HEK293 (cell line): ENCODE results near the gene BACH2.
A peak's percentile ranks its signal among the peaks of the same experiment; 100 is the strongest.

ENCODE experiments used
- CTCF ChIA-PET: fragments of 350-600 bp; formaldehyde crosslinking; extraction: SDS; loops from one replicate; lab custom pipeline; 2021; ENCODE audit warnings: antibody characterized with exemption; lab: Yijun Ruan, JAX
- POLR2A ChIA-PET: fragments of 300-600 bp; formaldehyde crosslinking; extraction: SDS; loops from one replicate; lab custom pipeline; 2020; ENCODE audit warnings: antibody characterized with exemption, inconsistent platforms; lab: Yijun Ruan, JAX
- H3K27ac ChIP-seq: fragments of 200-500 bp; sonication (Bioruptor generic); 2 replicates; pipeline ENCODE4 v1.5.1; 2014; ENCODE audit warnings: low read depth, low read length, control low read depth, inconsistent platforms; ENCODE audit errors: extremely low read depth
- H3K36me3 ChIP-seq, 2 experiments: fragments of 200-500 bp in 1 of 2; sonication (Bioruptor generic) in 1 of 2; 1 replicate in 1 of 2; 2 replicates in 1 of 2; pipeline ENCODE4 v1.5.1; 2014 to 2017; ENCODE audit warnings: inconsistent platforms in 2 of 2, low read length in 2 of 2; ENCODE audit not compliant: control insufficient read depth in 2 of 2, insufficient read depth in 1 of 2
- H3K4me1 ChIP-seq: fragments of 200-500 bp; sonication (Bioruptor generic); 2 replicates; pipeline ENCODE4 v1.5.1; 2014; ENCODE audit warnings: mild to moderate bottlenecking, low read length, inconsistent platforms; ENCODE audit not compliant: control insufficient read depth, insufficient read depth
- H3K4me3 ChIP-seq: 2 replicates; pipeline ENCODE4 v1.5.1; 2011; ENCODE audit warnings: low read depth, mild to moderate bottlenecking, control low read depth, low read length, moderate library complexity
- H3K9me3 ChIP-seq: fragments of 200-500 bp; sonication (Bioruptor generic); 2 replicates; pipeline ENCODE4 v1.5.1; 2014; ENCODE audit warnings: low read depth, low read length, inconsistent platforms; ENCODE audit not compliant: control insufficient read depth, insufficient read depth
- KLF1 ChIP-seq: fragments of 450-650 bp; formaldehyde crosslinking; IDR thresholded peaks from 2 replicates; pipeline ENCODE4 v1.5.1; 2016; ENCODE audit warnings: missing biosample characterization, missing genetic modification characterization
- KLF8 ChIP-seq: fragments of 450-650 bp; formaldehyde crosslinking; IDR thresholded peaks from 2 replicates; pipeline ENCODE4 v1.5.1; 2016; ENCODE audit warnings: missing biosample characterization, missing genetic modification characterization
- MEIS1 ChIP-seq: sonication (generic); formaldehyde crosslinking; IDR thresholded peaks from 2 replicates; pipeline ENCODE4 v1.8.1; 2022; ENCODE audit warnings: missing genetic modification reagents, mild to moderate bottlenecking, borderline replicate concordance
- MYNN ChIP-seq: fragments of 450-650 bp; formaldehyde crosslinking; IDR thresholded peaks from 2 replicates; pipeline ENCODE4 v1.5.1; 2016; ENCODE audit warnings: missing biosample characterization, missing genetic modification characterization, borderline replicate concordance
- OSR2 ChIP-seq: fragments of 450-650 bp; formaldehyde crosslinking; IDR thresholded peaks from 2 replicates; pipeline ENCODE4 v1.5.1; 2016; ENCODE audit warnings: missing biosample characterization, missing genetic modification characterization
- PRDM1 ChIP-seq: fragments of 450-650 bp; formaldehyde crosslinking; IDR thresholded peaks from 2 replicates; pipeline ENCODE4; 2016; ENCODE audit warnings: missing biosample characterization, missing genetic modification characterization
- SP7 ChIP-seq: fragments of 450-650 bp; formaldehyde crosslinking; IDR thresholded peaks from 2 replicates; pipeline ENCODE4 v1.5.1; 2016; ENCODE audit warnings: missing biosample characterization, missing genetic modification characterization
- TCF7L2 ChIP-seq: IDR thresholded peaks from 2 replicates; pipeline ENCODE4 v1.6.1; 2011; ENCODE audit warnings: low read depth, mild to moderate bottlenecking, inconsistent platforms, low read length, moderate library complexity, borderline replicate concordance
- TRIM28 ChIP-seq: IDR thresholded peaks from 2 replicates; pipeline ENCODE4 v1.6.1; 2011; ENCODE audit warnings: low read length, control low read depth, borderline replicate concordance
- YY1 ChIP-seq: fragments of 450-650 bp; formaldehyde crosslinking; IDR thresholded peaks from 2 replicates; pipeline ENCODE4 v1.5.1; 2018; ENCODE audit warnings: missing biosample characterization, missing genetic modification characterization
- ZFHX2 ChIP-seq: fragments of 450-650 bp; formaldehyde crosslinking; conservative IDR thresholded peaks from 2 replicates; pipeline ENCODE4 v1.5.1; 2016; ENCODE audit warnings: missing biosample characterization, missing genetic modification characterization
- ZFP41 ChIP-seq: fragments of 450-650 bp; formaldehyde crosslinking; IDR thresholded peaks from 2 replicates; pipeline ENCODE4 v1.5.1; 2016; ENCODE audit warnings: missing biosample characterization, missing genetic modification characterization, borderline replicate concordance
- ZNF23 ChIP-seq: fragments of 450-650 bp; formaldehyde crosslinking; IDR thresholded peaks from 2 replicates; pipeline ENCODE4 v1.5.1; 2016; ENCODE audit warnings: missing biosample characterization, missing genetic modification characterization, borderline replicate concordance
- ZNF341 ChIP-seq: fragments of 450-650 bp; formaldehyde crosslinking; IDR thresholded peaks from 2 replicates; pipeline ENCODE4; 2016; ENCODE audit warnings: low read depth, missing biosample characterization, missing genetic modification characterization
- ZNF366 ChIP-seq: fragments of 450-650 bp; formaldehyde crosslinking; conservative IDR thresholded peaks from 2 replicates; pipeline ENCODE4 v1.5.1; 2016; ENCODE audit warnings: missing biosample characterization, missing genetic modification characterization
- ZNF529 ChIP-seq: fragments of 450-650 bp; formaldehyde crosslinking; IDR thresholded peaks from 2 replicates; pipeline ENCODE4 v1.5.1; 2017; ENCODE audit warnings: missing genetic modification characterization, missing biosample characterization; ENCODE audit not compliant: insufficient replicate concordance
- ZNF600 ChIP-seq: fragments of 450-650 bp; formaldehyde crosslinking; IDR thresholded peaks from 2 replicates; pipeline ENCODE4 v1.5.1; 2016; ENCODE audit warnings: missing biosample characterization, missing genetic modification characterization
- ZNF660 ChIP-seq: fragments of 450-650 bp; IDR thresholded peaks from 2 replicates; pipeline ENCODE4 v1.5.1; 2018; ENCODE audit warnings: missing biosample characterization, mild to moderate bottlenecking, missing genetic modification characterization
- ZNF677 ChIP-seq: fragments of 450-650 bp; IDR thresholded peaks from 2 replicates; pipeline ENCODE4 v1.5.0; 2018; ENCODE audit warnings: missing biosample characterization, mild to moderate bottlenecking, missing genetic modification characterization, moderate library complexity
- ZNF692 ChIP-seq: fragments of 450-650 bp; formaldehyde crosslinking; IDR thresholded peaks from 2 replicates; pipeline ENCODE4 v1.5.1; 2016; ENCODE audit warnings: missing biosample characterization, missing genetic modification characterization
- ZNF768 ChIP-seq: fragments of 450-650 bp; formaldehyde crosslinking; IDR thresholded peaks from 2 replicates; pipeline ENCODE4 v1.5.1; 2018; ENCODE audit warnings: missing biosample characterization, mild to moderate bottlenecking, missing genetic modification characterization
- ZNF785 ChIP-seq: fragments of 450-650 bp; formaldehyde crosslinking; IDR thresholded peaks from 2 replicates; pipeline ENCODE4 v1.5.1; 2016; ENCODE audit warnings: missing biosample characterization, missing genetic modification characterization
- TF ChIP-seq, protein P1 (sequence below): fragments of 450-650 bp; formaldehyde crosslinking; optimal IDR thresholded peaks from 2 replicates; pipeline ENCODE3; 2016; ENCODE audit warnings: missing biosample characterization, mild to moderate bottlenecking, missing genetic modification characterization
- TF ChIP-seq, protein P2 (sequence below): fragments of 450-650 bp; formaldehyde crosslinking; IDR thresholded peaks from 2 replicates; pipeline ENCODE4 v1.5.1; 2017; ENCODE audit warnings: missing biosample characterization, missing genetic modification characterization
- TF ChIP-seq, protein P3 (sequence below): fragments of 450-650 bp; formaldehyde crosslinking; IDR thresholded peaks from 2 replicates; pipeline ENCODE4; 2016; ENCODE audit warnings: missing biosample characterization, missing genetic modification characterization
- TF ChIP-seq, protein P4 (sequence below): fragments of 450-650 bp; formaldehyde crosslinking; IDR thresholded peaks from 2 replicates; pipeline ENCODE4 v1.5.1; 2017; ENCODE audit warnings: missing biosample characterization, mild to moderate bottlenecking, missing genetic modification characterization, moderate library complexity

The BACH2 gene

GRCh38 chr6:90197854-90198496 lies 98.7 kb downstream of the BACH2 start (continued):
- TF ChIP-seq ZNF341 (tag by site-specific recombination) (no peak), ZNF600 (tag by site-specific recombination) (0 out of 2 replicates have a peak, but pooled peaks have one; percentile 37)

DNA sequence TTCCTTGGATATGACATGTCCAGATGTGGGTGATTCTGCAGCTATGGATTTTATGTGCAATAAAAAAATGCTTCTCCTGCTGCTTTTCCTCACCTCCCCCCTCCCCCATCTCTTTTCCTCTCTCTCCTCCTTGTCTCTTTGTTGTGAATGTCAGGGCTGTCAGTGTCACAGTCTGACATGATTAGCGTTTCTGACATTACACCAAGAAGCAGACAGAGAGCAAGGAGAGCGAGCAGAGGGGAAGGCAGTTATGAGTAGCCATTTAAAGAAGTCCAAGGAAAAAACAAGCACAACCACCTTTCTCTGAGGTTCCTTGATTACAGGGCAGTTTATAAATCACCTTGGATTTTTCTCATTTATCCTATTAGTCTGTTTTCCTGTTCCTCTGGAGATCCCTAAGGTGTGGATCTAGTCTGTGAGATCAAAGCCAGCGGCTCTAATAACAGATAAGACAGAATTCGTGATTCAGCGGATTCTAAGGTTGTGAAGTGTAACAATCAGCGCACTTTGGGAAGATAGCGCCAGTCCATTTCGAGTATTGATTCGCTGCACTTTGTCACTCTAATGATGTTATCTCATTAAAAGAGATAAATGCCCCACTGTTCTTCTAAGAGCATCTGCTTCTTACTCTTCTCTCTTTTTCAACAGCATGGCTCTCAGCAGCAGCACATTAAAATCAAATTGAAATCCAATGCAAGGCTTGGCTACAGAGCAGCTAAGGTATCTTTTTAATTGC lies 101.4 kb downstream of the BACH2 start:
- Histone ChIP-seq H3K27ac (no peak overlapping the region), H3K9me3 (no peaks in the 10 kb centered on the region), H3K4me1 (peaks cover 5% of the 10 kb centered on the region), H3K4me3 (no peak overlapping the region), H3K36me3 (peaks cover 0 to 16% of the 10 kb centered on the region in 2 experiments; a peak in 1 of 3 replicates)
- CTCF ChIA-PET = interaction anchor here (0.6 kb wide), 1 partner anchor 143 kb away, joined by 3 read pairs; no protein-coding TSS in a partner anchor
- POLR2A ChIA-PET = no interaction called here
- TF ChIP-seq YY1 (tag by site-specific recombination) = no peak
- peak; percentile 23; the same call in 1 of the 2 replicates for TF ChIP-seq ZNF366 (tag by site-specific recombination)
- TF ChIP-seq SP7 (tag by site-specific recombination) = no peak
- TF ChIP-seq KLF1 (tag by site-specific recombination) = no peak
- peak; percentile 77; the same call in 1 of the 2 replicates for TF ChIP-seq TCF7L2
- TF ChIP-seq MYNN (tag by site-specific recombination) = no peak
- TF ChIP-seq, protein P1, sequence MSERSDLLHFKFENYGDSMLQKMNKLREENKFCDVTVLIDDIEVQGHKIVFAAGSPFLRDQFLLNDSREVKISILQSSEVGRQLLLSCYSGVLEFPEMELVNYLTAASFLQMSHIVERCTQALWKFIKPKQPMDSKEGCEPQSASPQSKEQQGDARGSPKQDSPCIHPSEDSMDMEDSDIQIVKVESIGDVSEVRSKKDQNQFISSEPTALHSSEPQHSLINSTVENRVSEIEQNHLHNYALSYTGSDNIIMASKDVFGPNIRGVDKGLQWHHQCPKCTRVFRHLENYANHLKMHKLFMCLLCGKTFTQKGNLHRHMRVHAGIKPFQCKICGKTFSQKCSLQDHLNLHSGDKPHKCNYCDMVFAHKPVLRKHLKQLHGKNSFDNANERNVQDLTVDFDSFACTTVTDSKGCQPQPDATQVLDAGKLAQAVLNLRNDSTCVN (tag by site-specific recombination) = no peak
- TF ChIP-seq PRDM1 (tag by site-specific recombination) = no peak
- TF ChIP-seq, protein P2, sequence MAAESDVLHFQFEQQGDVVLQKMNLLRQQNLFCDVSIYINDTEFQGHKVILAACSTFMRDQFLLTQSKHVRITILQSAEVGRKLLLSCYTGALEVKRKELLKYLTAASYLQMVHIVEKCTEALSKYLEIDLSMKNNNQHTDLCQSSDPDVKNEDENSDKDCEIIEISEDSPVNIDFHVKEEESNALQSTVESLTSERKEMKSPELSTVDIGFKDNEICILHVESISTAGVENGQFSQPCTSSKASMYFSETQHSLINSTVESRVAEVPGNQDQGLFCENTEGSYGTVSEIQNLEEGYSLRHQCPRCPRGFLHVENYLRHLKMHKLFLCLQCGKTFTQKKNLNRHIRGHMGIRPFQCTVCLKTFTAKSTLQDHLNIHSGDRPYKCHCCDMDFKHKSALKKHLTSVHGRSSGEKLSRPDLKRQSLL (tag by site-specific recombination) = no peak

DNA sequence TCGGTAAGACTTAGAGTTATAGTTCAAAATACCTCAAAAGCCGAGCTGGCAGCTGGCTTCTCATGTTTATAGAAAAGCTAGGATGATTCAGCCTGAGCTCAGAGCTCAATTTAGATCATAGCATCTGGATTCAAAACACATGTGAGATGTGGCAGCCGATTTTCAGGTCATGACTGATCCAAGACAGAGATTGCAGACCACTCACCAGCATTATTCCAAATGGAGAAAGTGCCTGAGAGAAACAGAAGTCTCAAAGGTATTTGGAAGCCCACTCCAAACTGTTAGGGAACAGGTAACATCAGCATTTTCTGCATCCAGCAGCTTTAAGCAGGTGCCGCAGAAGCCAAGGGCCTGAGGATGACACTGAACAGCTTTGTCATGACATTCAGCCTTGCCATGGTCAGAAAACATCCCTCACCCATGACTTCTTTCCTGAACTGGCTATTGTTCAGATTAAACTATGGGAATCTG lies 102.2 kb downstream of the BACH2 start:
- H3K4me3 ChIP-seq = no peak overlapping the region
- ChIA-PET POLR2A (no interaction called here), CTCF (interaction anchor here (0.6 to 1.0 kb wide), 4 partner anchors 19 to 144 kb away, joined by 3 to 6 read pairs (median 4); no protein-coding TSS in a partner anchor)
- no peak overlapping the region for H3K27ac ChIP-seq
- peaks cover 5% of the 10 kb centered on the region for H3K4me1 ChIP-seq
- H3K9me3 ChIP-seq = no peaks in the 10 kb centered on the region
- H3K36me3 ChIP-seq = peaks cover 0 to 16% of the 10 kb centered on the region in 2 experiments; a peak in 1 of 3 replicates
- TF ChIP-seq, protein P3, sequence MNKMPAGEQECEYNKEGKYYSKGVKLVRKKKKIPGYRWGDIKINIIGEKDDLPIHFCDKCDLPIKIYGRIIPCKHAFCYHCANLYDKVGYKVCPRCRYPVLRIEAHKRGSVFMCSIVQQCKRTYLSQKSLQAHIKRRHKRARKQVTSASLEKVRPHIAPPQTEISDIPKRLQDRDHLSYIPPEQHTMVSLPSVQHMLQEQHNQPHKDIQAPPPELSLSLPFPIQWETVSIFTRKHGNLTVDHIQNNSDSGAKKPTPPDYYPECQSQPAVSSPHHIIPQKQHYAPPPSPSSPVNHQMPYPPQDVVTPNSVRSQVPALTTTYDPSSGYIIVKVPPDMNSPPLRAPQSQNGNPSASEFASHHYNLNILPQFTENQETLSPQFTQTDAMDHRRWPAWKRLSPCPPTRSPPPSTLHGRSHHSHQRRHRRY = no peak
- TF ChIP-seq ZFP41 (tag by site-specific recombination) (no peak), MEIS1 (CRISPR knock-in tag) (no peak), ZNF677 (tag by site-specific recombination) (no peak), TRIM28 (no peak), ZNF785 (tag by site-specific recombination) (no peak), OSR2 (tag by site-specific recombination) (no peak), ZFHX2 (tag by site-specific recombination) (no peak), ZNF660 (tag by site-specific recombination) (0 out of 2 replicates have a peak, but pooled peaks have one; percentile 34), ZNF23 (no peak), SP7 (tag by site-specific recombination) (no peak), ZNF692 (no peak), KLF8 (tag by site-specific recombination) (no peak), ZNF768 (tag by site-specific recombination) (no peak), ZNF529 (tag by site-specific recombination) (no peak)
- TF ChIP-seq, protein P4, sequence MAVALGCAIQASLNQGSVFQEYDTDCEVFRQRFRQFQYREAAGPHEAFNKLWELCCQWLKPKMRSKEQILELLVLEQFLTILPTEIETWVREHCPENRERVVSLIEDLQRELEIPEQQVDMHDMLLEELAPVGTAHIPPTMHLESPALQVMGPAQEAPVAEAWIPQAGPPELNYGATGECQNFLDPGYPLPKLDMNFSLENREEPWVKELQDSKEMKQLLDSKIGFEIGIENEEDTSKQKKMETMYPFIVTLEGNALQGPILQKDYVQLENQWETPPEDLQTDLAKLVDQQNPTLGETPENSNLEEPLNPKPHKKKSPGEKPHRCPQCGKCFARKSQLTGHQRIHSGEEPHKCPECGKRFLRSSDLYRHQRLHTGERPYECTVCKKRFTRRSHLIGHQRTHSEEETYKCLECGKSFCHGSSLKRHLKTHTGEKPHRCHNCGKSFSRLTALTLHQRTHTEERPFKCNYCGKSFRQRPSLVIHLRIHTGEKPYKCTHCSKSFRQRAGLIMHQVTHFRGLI (tag by site-specific recombination) = no peak
